GM11168 (cell line): ENCODE results near the gene MAP3K8.

ENCODE experiments used
- in situ Hi-C: fragments of 300-500 bp; cut with MboI; formaldehyde crosslinking; loops from one replicate; pipeline ENCODE4 v1.12.0; 2022; ENCODE audit warnings: low sequenced_read_pairs; ENCODE audit not compliant: unreplicated experiment

MAP3K8 gene

GRCh38 chr10:30510932-30511700 lies 77.1 kb downstream of the MAP3K8 start:
- in situ Hi-C loops = no loop called here
